ACC112 (cell line): ENCODE data around the gene IRF7.

Experiments used
- H2AFZ ChIP-seq: fragments of 200-600 bp; sonication (generic); one replicate; pipeline ENCODE4 v1.6.0; 2017; ENCODE audit warnings: antibody characterized with exemption, low read length; ENCODE audit not compliant: unreplicated experiment
- H3K27ac ChIP-seq: fragments of 200-600 bp; sonication (generic); 2 replicates; pipeline ENCODE4 v1.5.1; 2014; ENCODE audit warnings: low read depth, mild to moderate bottlenecking, antibody characterized with exemption, low read length, moderate library complexity
- H3K27me3 ChIP-seq: fragments of 200-600 bp; sonication (generic); 2 replicates; pipeline ENCODE4 v1.6.1; 2014; ENCODE audit warnings: mild to moderate bottlenecking, antibody characterized with exemption, low read length, moderate library complexity, mixed read lengths; ENCODE audit not compliant: insufficient read depth
- H3K36me3 ChIP-seq: fragments of 200-600 bp; sonication (generic); 2 replicates; pipeline ENCODE4 v1.6.1; 2016; ENCODE audit warnings: mild to moderate bottlenecking, antibody characterized with exemption, low read length, moderate library complexity, mixed read lengths; ENCODE audit not compliant: insufficient read depth
- H3K4me1 ChIP-seq: fragments of 200-600 bp; sonication (generic); one replicate; pipeline ENCODE4 v1.6.1; 2016; ENCODE audit warnings: low read length, mixed read lengths; ENCODE audit not compliant: insufficient read depth, unreplicated experiment, control insufficient read depth
- H3K4me3 ChIP-seq: fragments of 200-600 bp; sonication (generic); 2 replicates; pipeline ENCODE4 v1.5.1; 2014; ENCODE audit warnings: mild to moderate bottlenecking, low read depth, low read length
- H3K79me2 ChIP-seq: fragments of 200-600 bp; sonication (generic); one replicate; pipeline ENCODE4 v1.6.0; 2016; ENCODE audit warnings: low read length; ENCODE audit not compliant: control insufficient read depth, unreplicated experiment, insufficient read depth

Gene IRF7

DNA sequence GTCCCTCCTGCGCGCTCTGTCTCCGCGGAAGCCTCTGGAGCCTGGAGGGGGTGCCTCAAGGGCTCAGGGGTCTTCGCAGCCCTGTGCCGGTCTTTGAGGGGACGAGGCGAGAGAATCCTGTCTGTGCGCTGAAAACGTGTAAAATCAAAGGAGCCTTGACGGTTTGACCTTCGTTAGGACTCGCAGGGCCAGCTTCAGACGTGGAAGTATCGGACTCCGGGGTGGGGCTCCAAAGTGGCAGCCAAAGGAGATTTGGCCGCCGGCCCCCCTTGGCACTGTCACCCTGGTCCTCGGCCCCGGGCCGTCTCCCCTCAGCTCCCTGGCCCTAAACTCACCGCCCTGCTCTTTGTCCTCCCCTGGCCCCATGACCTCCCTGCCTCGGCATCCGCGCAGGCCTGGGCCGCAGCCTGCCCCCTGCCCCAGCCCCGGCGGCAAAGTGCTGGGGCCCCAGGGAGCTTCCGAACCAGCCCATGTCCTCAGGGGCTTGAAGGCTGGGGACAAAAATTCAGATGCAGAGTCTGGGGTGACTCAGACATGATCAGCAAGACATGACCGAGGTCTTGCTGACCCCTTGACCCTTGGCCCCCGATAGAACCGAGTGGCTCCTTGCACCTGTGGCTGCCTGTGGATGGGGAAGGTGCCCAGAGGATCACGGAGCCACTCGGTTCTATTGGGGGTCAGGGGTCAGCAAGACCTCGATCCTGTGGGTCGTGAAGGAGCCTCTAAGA, 46.4 kb downstream of the IRF7 start:
- peak overlapping the region; percentile 14 for H2AFZ ChIP-seq
- no peaks in the 10 kb centered on the region for H3K36me3 ChIP-seq
- peaks cover 20% of the 10 kb centered on the region for H3K4me1 ChIP-seq
- H3K4me3 ChIP-seq, result peak overlapping the region; percentile 95
- no peaks in the 10 kb centered on the region for H3K27me3 ChIP-seq
- peaks cover 28% of the 10 kb centered on the region for H3K79me2 ChIP-seq
- H3K27ac ChIP-seq, result peak overlapping the region; percentile 55

DNA sequence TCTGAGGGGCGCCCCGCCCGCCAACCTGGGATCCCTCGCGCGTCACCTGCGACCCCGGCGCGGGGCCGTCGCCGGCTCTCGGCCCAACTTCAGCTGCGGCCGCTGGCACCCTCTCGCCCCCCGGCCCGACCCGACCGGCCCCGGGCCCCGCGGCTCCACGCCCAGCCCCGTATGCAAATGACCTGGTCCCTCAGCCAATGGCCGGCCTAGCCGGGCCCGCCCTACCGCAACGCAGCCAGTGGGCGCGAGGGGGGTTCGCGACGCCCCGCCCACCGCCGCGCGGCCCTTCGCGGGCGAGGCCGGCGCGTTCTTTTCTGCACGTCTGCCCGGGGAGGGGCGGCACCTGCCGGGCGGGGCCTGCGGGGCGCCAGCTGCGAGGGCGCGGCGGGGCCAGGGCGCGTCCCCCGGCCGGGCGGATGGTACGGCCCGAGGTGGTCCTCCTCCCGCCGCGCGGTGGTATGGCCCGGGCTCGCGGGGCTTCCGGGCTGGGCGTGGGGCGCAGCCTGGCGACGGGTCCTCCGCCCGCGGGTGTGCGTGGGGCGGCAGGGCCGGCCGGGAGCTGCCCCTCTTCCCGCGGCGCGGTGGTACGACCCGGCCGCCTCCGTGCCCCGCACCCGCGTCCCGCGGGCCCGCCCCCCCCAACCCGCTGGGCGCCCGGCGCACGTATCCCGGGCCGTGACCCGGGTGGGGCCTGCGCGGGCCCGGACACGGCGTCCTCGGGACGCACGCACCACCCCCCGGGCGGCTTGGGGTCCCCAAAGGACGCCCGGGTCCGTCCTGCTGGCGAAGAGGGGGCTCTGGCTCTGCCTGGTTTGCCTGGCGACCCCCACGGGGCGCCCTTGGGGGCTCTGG, 47.2 kb downstream of the IRF7 start:
- H3K27ac ChIP-seq, result peak overlapping the region; percentile 55
- H3K36me3 ChIP-seq, result no peaks in the 10 kb centered on the region
- H3K79me2 ChIP-seq, result peaks cover 28% of the 10 kb centered on the region
- peaks cover 20% of the 10 kb centered on the region for H3K4me1 ChIP-seq
- peak overlapping the region; percentile 68 for H2AFZ ChIP-seq
- H3K27me3 ChIP-seq, result no peaks in the 10 kb centered on the region
- peak overlapping the region; percentile 95 for H3K4me3 ChIP-seq

DNA sequence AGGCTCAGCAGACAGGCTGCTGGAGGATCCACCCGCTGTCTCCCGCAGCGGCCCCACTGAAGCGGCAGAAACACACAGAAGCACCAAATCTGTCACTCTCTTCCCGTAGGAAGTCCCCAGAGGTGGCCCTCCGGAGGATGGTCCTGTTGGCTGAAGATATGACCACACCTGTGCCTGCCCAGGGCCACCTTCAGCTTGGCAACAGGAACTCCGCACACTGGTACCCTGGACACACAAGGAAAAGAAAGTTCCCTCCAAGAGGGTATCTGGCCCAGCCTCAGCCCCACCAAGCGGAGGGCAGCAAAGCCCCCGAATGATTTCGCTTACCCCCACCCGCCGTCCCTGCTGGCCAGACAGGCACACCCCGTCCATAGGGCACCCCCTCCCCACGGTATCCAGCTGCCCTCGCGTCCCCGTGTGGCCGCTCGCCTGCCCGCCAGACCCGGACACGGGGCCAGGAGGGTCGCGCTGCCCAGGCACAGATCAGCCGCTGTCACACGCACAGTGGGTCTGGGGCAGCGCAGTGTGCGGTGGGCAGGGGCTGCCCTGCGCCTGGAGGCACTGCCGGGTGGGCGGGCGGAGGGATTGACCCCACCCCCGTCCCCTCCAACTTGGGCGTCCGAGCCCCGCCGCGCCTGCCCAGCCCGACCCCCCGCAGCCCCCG, 48.0 kb downstream of the IRF7 start:
- H3K4me1 ChIP-seq, result peaks cover 20% of the 10 kb centered on the region

DNA sequence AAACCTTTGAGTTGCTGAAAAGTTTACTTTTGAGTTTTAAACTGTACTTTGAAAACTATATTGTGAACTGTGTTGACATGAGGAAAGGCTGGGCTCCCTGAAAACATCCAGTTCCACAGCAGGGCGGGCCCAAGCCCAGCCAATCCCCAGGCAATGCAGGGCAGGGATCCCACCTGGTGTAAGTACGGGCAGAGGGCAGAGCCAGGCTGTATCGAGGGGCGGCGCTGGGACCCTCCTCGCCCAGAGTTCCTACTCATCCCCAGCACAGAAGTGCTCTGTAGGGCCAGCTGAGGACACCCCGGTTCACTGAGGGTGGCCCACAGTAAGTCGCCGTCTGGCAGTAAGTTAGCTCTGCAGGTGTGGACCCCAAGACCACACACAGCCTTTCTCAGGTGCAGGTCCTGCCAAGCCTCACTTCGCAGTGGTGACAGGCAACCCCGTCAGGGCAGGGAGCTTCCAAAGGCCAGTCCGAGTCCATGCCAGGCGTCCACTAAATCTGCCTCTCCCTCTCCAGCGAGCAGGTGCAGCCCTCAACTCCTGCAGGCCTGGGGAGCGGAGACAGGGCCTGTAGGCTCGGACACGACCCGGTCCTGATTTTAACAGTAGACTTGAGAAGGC, 48.6 kb downstream of the IRF7 start:
- Histone ChIP-seq H3K4me1 (peaks cover 20% of the 10 kb centered on the region), H3K27me3 (no peaks in the 10 kb centered on the region), H2AFZ (no peak overlapping the region), H3K27ac (no peak overlapping the region), H3K4me3 (peak overlapping the region; percentile 95), H3K36me3 (no peaks in the 10 kb centered on the region), H3K79me2 (peaks cover 28% of the 10 kb centered on the region)

More for the DNA sequence above, 48.0 kb downstream of the IRF7 start:
- Histone ChIP-seq H3K27me3 (no peaks in the 10 kb centered on the region), H3K27ac (peak overlapping the region; percentile 50), H3K36me3 (no peaks in the 10 kb centered on the region), H2AFZ (peak overlapping the region; percentile 68), H3K79me2 (peaks cover 28% of the 10 kb centered on the region), H3K4me3 (peak overlapping the region; percentile 95)

DNA sequence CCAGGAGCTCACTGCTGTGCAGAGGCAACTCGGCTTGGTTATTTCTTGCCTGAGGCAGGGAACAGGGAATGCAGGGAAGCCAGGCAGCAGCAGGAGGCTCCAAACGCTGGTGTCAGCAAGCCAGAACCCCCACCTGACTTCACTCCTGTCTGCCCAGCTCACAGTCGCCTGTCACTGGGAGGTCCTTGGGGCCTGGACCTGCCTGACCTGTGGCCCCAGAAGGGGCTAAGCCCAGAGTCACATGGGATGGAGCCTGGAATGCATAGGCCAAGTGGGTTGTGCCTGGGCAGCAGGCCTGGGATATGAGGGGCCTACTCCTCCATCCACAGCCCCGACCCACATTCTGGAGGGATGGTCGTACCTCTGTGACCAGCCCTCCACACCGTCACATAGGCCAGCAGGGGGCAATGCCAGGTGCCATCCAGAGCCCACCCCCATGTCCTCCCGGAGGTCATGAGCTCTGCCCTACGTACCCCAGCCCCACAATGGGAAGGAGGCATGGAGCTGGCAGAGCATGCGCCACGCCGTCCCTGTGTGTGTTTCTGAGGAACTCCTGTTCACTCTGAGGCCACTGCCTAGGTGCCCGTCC, 49.7 kb downstream of the IRF7 start:
- no peak overlapping the region for H3K4me3 ChIP-seq

DNA sequence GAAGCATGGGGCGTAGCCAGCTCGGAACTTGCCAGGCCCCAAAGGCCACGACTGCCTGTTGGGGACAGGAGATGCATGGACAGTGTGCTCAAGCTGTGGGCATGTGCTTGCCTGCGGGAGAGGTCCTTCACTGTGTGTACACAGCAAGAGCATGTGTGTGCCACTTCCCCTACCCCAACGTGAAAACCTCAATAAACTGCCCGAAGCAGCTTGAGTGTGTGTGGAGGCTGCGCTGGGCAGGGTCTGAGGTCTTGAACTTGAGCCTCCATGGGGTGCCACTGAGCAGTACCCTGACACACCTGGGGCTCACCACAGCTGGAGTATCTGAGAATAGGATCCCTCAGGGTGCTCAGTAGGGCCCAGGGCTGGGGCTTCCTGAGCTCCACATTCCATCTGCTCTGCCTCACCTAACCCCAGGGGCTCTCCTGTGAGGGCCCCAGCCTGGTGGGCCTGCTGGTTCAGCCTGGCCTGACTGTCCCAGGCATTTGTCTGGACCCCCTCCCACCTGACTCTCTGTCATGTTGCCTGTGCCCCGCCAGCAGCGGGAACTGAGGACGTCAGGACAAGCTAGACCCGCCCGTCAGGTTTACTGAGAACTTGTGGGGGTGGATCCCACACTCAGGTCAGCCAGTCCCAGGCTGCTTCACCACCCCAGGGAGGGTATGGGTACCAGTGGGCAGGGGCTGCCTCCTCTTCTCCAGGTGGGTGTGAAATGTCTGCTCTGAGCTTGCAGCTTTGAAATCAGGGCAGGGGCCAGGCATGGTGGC, 51.8 kb downstream of the IRF7 start:
- H3K27me3 ChIP-seq, result no peaks in the 10 kb centered on the region
- H2AFZ ChIP-seq, result no peak overlapping the region
- no peak overlapping the region for H3K4me3 ChIP-seq
- peaks cover 17% of the 10 kb centered on the region for H3K4me1 ChIP-seq
- H3K79me2 ChIP-seq, result peaks cover 28% of the 10 kb centered on the region
- no peak overlapping the region for H3K27ac ChIP-seq
- no peaks in the 10 kb centered on the region for H3K36me3 ChIP-seq

More for the DNA sequence above, 49.7 kb downstream of the IRF7 start:
- Histone ChIP-seq H3K4me1 (peaks cover 25% of the 10 kb centered on the region), H2AFZ (no peak overlapping the region), H3K36me3 (no peaks in the 10 kb centered on the region), H3K79me2 (peaks cover 28% of the 10 kb centered on the region), H3K27me3 (no peaks in the 10 kb centered on the region), H3K27ac (no peak overlapping the region)

DNA sequence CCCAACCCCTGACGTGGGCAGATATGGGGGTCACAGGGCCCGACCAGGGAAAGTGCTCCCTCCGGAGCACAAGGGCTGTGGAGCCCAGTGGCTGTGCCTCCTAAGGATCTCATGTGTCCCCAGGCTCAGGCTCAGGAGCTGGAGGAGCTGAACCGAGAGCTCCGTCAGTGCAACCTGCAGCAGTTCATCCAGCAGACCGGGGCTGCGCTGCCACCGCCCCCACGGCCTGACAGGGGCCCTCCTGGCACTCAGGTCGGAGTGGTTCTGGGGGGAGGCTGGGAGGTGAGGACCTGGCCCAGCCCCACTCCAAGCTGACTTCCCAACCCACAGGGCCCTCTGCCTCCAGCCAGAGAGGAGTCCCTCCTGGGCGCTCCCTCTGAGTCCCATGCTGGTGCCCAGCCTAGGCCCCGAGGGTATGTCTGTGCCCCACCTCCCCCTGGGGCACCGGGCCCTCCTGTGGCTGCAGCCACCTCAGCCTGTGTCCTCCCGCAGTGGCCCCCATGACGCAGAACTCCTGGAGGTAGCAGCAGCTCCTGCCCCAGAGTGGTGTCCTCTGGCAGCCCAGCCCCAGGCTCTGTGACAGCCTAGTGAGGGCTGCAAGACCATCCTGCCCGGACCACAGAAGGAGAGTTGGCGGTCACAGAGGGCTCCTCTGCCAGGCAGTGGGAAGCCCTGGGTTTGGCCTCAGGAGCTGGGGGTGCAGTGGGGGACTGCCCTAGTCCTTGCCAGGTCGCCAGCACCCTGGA, 52.5 kb downstream of the IRF7 start:
- Histone ChIP-seq H2AFZ (no peak overlapping the region), H3K27ac (no peak overlapping the region), H3K79me2 (peaks cover 25% of the 10 kb centered on the region), H3K4me1 (peaks cover 16% of the 10 kb centered on the region), H3K36me3 (no peaks in the 10 kb centered on the region), H3K4me3 (no peak overlapping the region), H3K27me3 (peaks cover 2% of the 10 kb centered on the region; the same call in 1 of the 2 replicates)
